Brain microvascular endothelial cell (primary cell): ENCODE data around the gene KIDINS220.

Experiments used
- DNase-seq: peaks from one replicate; pipeline ENCODE4 v3.0.0-alpha.2; 2020
- H3K27ac ChIP-seq: fragments of 250-450 bp; sonication (Bioruptor Pico); 2 replicates; pipeline ENCODE4 v1.5.1; 2020; ENCODE audit warnings: mild to moderate bottlenecking, moderate library complexity
- H3K27me3 ChIP-seq: fragments of 250-450 bp; sonication (Bioruptor Pico); replicated peaks from 2 replicates; pipeline ENCODE4 v1.5.1; 2020; ENCODE audit warnings: mild to moderate bottlenecking
- H3K36me3 ChIP-seq: fragments of 250-450 bp; sonication (Bioruptor Pico); replicated peaks from 2 replicates; pipeline ENCODE4 v1.5.1; 2020; ENCODE audit warnings: mild to moderate bottlenecking
- H3K4me3 ChIP-seq: 2 replicates; pipeline ENCODE4 v1.5.1; 2011; ENCODE audit warnings: low read depth, mild to moderate bottlenecking, control low read depth, low read length, moderate library complexity
- CTCF ChIP-seq: IDR thresholded peaks from 2 replicates; pipeline ENCODE4 v1.5.1; 2011; ENCODE audit warnings: low read depth, mild to moderate bottlenecking, moderate library complexity, low read length, control low read depth, inconsistent platforms; ENCODE audit errors: missing control alignments
- in situ Hi-C: cut with HindIII; loops from 2 replicates; pipeline ENCODE4 v1.10.0; 2017; ENCODE audit warnings: low sequenced_read_pairs, low pct_ligation_motif_present

Gene KIDINS220

DNA sequence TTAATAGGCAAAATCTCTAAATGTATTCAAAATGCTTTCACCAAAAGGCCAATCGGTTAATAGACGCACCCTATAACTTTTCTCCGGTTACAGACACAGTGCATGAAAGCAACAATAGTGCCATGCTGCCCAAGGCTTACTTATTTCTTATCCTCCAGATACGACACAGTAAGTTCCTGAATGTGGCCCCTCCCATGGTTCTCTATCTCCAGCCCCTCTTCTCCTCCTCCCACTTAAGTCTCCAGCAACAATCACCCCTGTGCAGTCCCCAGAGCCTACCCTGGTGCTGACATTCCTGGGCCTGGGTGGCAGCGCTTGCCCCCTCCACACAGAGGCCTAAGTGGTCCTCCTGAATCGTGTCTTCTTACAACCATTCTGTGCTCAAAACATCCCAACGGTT is 3.6 kb downstream of the KIDINS220 start:
- DNase-seq, result no peak
- TF ChIP-seq CTCF, result no peak
- H3K36me3 ChIP-seq, result no peaks in the 10 kb centered on the region
- H3K27ac ChIP-seq, result no peak overlapping the region
- H3K27me3 ChIP-seq, result no peaks in the 10 kb centered on the region
- H3K4me3 ChIP-seq, result no peak overlapping the region
- in situ Hi-C loops, result no loop called here

- no peak overlapping the region for H3K27ac ChIP-seq
- no peaks in the 10 kb centered on the region for H3K36me3 ChIP-seq
- H3K4me3 ChIP-seq, result no peak overlapping the region
- DNase-seq, result no peak
- in situ Hi-C loops, result no loop called here
- no peak for TF ChIP-seq CTCF
- no peaks in the 10 kb centered on the region for H3K27me3 ChIP-seq
These were observed 5.9 kb downstream of the KIDINS220 start for GRCh38 chr2:8831516-8831915.

DNA sequence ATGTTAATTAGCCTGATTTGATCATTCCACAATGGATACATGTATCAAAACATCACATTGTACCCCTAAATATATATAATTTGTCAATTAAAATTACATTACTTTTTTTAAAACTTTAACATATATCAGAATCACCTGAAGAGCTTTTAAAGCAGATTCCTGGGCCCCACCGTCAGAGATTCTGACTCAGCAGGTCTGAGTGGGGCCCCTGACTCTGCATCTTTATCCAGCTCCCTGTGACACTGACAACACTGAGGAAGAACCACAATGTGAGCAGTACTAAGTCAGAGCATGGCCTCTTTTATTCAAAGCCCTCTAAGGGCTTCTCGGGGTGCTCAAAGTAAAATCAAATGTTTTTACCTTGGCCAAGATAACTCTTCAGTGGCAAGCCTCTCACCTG is 9.7 kb downstream of the KIDINS220 start:
- no peak for DNase-seq
- Histone ChIP-seq H3K36me3 (peaks cover 5% of the 10 kb centered on the region), H3K27me3 (no peaks in the 10 kb centered on the region), H3K4me3 (no peak overlapping the region), H3K27ac (no peak overlapping the region)
- TF ChIP-seq CTCF, result no peak
- in situ Hi-C loops, result no loop called here

DNA sequence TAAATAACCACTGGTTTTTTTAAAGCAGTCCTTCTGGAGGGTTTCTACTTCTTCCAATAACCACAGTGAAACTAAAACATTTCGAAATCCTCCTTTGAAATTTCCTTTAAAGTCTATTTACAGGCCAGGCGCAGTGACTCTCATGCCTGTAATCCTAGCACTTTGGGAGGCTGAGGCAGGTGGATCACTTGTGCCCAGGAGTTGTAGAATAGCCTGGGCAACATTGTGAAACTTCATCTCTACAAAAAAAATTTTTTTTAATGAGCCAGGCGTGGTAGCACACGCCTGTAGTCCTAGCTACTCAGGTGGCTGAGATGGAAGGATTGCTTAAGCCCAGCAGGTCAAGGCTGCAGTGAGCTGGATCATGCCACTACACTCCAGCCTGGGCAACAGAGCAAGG is 15.2 kb downstream of the KIDINS220 start:
- no peak overlapping the region for H3K27ac ChIP-seq

DNA sequence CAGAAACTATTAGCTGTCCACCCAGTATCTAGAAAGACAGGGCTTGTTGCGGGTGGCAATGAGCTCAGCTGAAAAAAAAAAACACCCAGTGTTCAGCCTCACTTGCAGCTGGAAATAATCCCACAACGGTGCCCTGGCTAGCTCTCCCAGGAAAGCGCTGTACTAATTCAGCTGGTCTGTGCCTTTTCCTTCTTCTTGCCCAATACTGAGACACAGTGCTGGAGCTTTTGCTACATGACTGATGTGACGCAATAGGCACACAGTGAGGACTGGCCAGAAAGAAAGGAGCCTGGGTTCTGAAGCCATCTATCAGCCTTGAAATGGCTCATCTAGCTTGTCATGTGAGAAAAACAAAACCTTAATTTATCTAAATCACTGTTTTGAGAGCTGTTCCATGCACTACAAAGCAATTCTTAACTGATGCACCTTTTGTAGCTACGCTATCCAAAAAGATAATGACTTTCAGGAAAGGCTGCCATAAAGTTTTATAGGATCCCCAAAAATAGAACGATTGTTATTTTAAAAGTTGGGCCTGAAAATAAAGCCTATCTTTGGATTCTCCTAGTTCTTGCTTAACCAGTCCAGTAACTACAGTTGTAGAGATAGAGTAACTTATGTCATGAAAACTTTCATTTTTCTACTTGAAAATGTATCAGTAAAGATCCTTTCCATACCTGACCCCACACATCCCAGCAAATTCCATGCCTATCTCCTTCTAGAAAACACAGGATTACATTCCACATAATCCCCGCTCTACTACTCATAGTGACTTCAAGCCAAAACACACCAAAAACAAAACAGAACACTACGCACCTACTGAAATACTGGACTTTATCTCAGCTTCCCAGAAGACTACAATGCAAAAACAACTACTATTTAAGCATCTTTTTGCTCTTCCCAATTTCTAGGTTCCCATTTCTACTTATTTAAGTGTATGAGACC is 15.9 kb downstream of the KIDINS220 start:
- H3K4me3 ChIP-seq, result no peak overlapping the region
- no peak for TF ChIP-seq CTCF
- peaks cover 7% of the 10 kb centered on the region for H3K36me3 ChIP-seq
- in situ Hi-C loops, result no loop called here
- H3K27me3 ChIP-seq, result no peaks in the 10 kb centered on the region
- H3K27ac ChIP-seq, result no peak overlapping the region
- no peak for DNase-seq

More for the DNA sequence above, 15.2 kb downstream of the KIDINS220 start:
- in situ Hi-C loops, result no loop called here
- H3K36me3 ChIP-seq, result peaks cover 7% of the 10 kb centered on the region
- DNase-seq, result no peak
- no peak overlapping the region for H3K4me3 ChIP-seq
- TF ChIP-seq CTCF, result no peak
- H3K27me3 ChIP-seq, result no peaks in the 10 kb centered on the region
